OCI-LY3 (cell line): ENCODE results near the gene EPB41L5.

ENCODE experiments used
- CTCF ChIP-seq: fragments of 200-600, 300-600 bp; sonication (generic); IDR thresholded peaks from 2 replicates; pipeline ENCODE4 v1.5.1; 2014; ENCODE audit warnings: antibody characterized with exemption, low read length, low read depth
- EZH2phosphoT487 ChIP-seq: fragments of 200-600 bp; shearing (Covaris generic); IDR thresholded peaks from 2 replicates; pipeline ENCODE4 v1.6.1; 2018; ENCODE audit warnings: antibody characterized with exemption, mixed run types, low read depth

GRCh38 chr2:120204945-120205670 is 192.2 kb downstream of the EPB41L5 start:
- TF ChIP-seq CTCF (no peak), EZH2phosphoT487 (no peak)
